HCT116 (cell line): ENCODE results near the gene KIAA1549.

Experiments used
- ATF3 ChIP-seq: IDR thresholded peaks from 2 replicates; pipeline ENCODE4 v1.6.1; 2012
- CTCF ChIP-seq, 3 experiments: fragments of 200-600 bp in 1 of 3; sonication (generic) in 1 of 3; IDR thresholded peaks in 2 of 3; conservative IDR thresholded peaks in 1 of 3; 2 replicates each; pipeline ENCODE4 v1.5.1; 2012 to 2017; ENCODE audit warnings: low read depth in 2 of 3, low read length in 2 of 3, antibody characterized with exemption in 1 of 3, borderline replicate concordance in 1 of 3, control low read depth in 1 of 3, mild to moderate bottlenecking in 1 of 3, mixed read lengths in 1 of 3, mixed run types in 1 of 3, moderate library complexity in 1 of 3; ENCODE audit not compliant: insufficient read depth in 1 of 3
- ELF1 ChIP-seq: IDR thresholded peaks from 2 replicates; pipeline ENCODE4 v1.6.1; 2012; ENCODE audit warnings: low read depth, borderline replicate concordance
- EZH2 ChIP-seq: fragments of 200-600 bp; sonication (generic); IDR thresholded peaks from 2 replicates; pipeline ENCODE4 v1.6.1; 2017; ENCODE audit warnings: antibody characterized with exemption, mixed run types
- MAX ChIP-seq: IDR thresholded peaks from 2 replicates; pipeline ENCODE4 v1.6.1; 2012
- POLR2A ChIP-seq: IDR thresholded peaks from 2 replicates; pipeline ENCODE4 v1.7.0; 2011; ENCODE audit warnings: borderline replicate concordance; ENCODE audit not compliant: insufficient read depth, insufficient read length; ENCODE audit errors: extremely low read depth
- SP1 ChIP-seq: IDR thresholded peaks from 2 replicates; pipeline ENCODE4 v1.6.1; 2012; ENCODE audit warnings: low read depth

GRCh38 chr7:138865843-138866242, 115.3 kb downstream of the KIAA1549 start:
- no peak for TF ChIP-seq EZH2
- TF ChIP-seq POLR2A: no peak
- no peak for TF ChIP-seq SP1
- TF ChIP-seq CTCF (IDR thresholded peaks at IDR 0.05 in 2 of 3, conservative IDR thresholded peaks at IDR 0.05 in 1 of 3; ENCODE audit: borderline replicate concordance in 1 of 3, insufficient read depth in 1 of 3, low read depth in 2 of 3, low read length in 2 of 3): peak in 2 of 3 experiments; percentile 48 to 55; a peak in 4 of 6 replicates
- TF ChIP-seq MAX: no peak
- no peak for TF ChIP-seq ELF1
- TF ChIP-seq ATF3: no peak
